Adipocyte (in vitro differentiated cells): ENCODE data around the gene AAGAB.
A peak's percentile ranks its signal among the peaks of the same experiment; 100 is the strongest.

ENCODE experiments used
- DNase-seq: peaks from one replicate; pipeline ENCODE4 v3.0.0-alpha.2; 2015; ENCODE audit warnings: low read depth
- H3K27me3 ChIP-seq: replicated peaks from 2 replicates; pipeline ENCODE4 v1.7.0; 2013; ENCODE audit warnings: mild to moderate bottlenecking, low read length, moderate library complexity; ENCODE audit not compliant: control insufficient read depth, insufficient read depth
- H3K36me3 ChIP-seq: 2 replicates; pipeline ENCODE4 v1.7.0; 2013; ENCODE audit warnings: low read length, mild to moderate bottlenecking, moderate library complexity; ENCODE audit not compliant: control insufficient read depth, insufficient read depth, severe bottlenecking
- H3K4me1 ChIP-seq: 2 replicates; pipeline ENCODE4 v1.7.0; 2013; ENCODE audit warnings: mild to moderate bottlenecking, low read length, moderate library complexity; ENCODE audit not compliant: control insufficient read depth, insufficient read depth
- H3K4me3 ChIP-seq: 2 replicates; pipeline ENCODE4 v1.7.0; 2013; ENCODE audit warnings: mild to moderate bottlenecking, low read length, moderate library complexity
- H3K9ac ChIP-seq: 2 replicates; pipeline ENCODE4 v1.7.0; 2013; ENCODE audit warnings: mild to moderate bottlenecking, low read length, moderate library complexity
- H3K9me3 ChIP-seq: 2 replicates; pipeline ENCODE4 v1.7.0; 2013; ENCODE audit warnings: mild to moderate bottlenecking, low read length, moderate library complexity; ENCODE audit not compliant: control insufficient read depth

Gene AAGAB

GRCh38 chr15:67185621-67186225 is 68.7 kb downstream of the AAGAB start:
- no peak overlapping the region for H3K9ac ChIP-seq
- no peak overlapping the region for H3K4me3 ChIP-seq
- H3K9me3 ChIP-seq = no peaks in the 10 kb centered on the region
- H3K36me3 ChIP-seq = peaks cover 38% of the 10 kb centered on the region
- no peak for DNase-seq
- H3K4me1 ChIP-seq = peaks cover 65% of the 10 kb centered on the region
- no peaks in the 10 kb centered on the region for H3K27me3 ChIP-seq

- Histone ChIP-seq H3K9me3 (no peaks in the 10 kb centered on the region), H3K9ac (no peak overlapping the region), H3K36me3 (peaks cover 37% of the 10 kb centered on the region), H3K27me3 (no peaks in the 10 kb centered on the region), H3K4me3 (no peak overlapping the region), H3K4me1 (peaks cover 63% of the 10 kb centered on the region)
- no peak for DNase-seq
Measured at GRCh38 chr15:67185051-67185450, 69.4 kb downstream of the AAGAB start.

GRCh38 chr15:67184208-67184925 is 70.1 kb downstream of the AAGAB start:
- Histone ChIP-seq H3K9ac (peak overlapping the region; percentile 41), H3K36me3 (peaks cover 44% of the 10 kb centered on the region)

GRCh38 chr15:67183443-67184169 is 70.9 kb downstream of the AAGAB start:
- Histone ChIP-seq H3K4me1 (peaks cover 54% of the 10 kb centered on the region), H3K9ac (peak overlapping the region; percentile 41), H3K9me3 (no peaks in the 10 kb centered on the region), H3K27me3 (no peaks in the 10 kb centered on the region), H3K4me3 (no peak overlapping the region), H3K36me3 (peaks cover 46% of the 10 kb centered on the region)
- DNase-seq = peak; percentile 92

More at GRCh38 chr15:67184208-67184925, 70.1 kb downstream of the AAGAB start:
- DNase-seq = no peak
- Histone ChIP-seq H3K4me3 (no peak overlapping the region), H3K4me1 (peaks cover 56% of the 10 kb centered on the region), H3K27me3 (no peaks in the 10 kb centered on the region), H3K9me3 (no peaks in the 10 kb centered on the region)

- no peak for DNase-seq
- H3K9me3 ChIP-seq = no peaks in the 10 kb centered on the region
- no peaks in the 10 kb centered on the region for H3K27me3 ChIP-seq
- H3K36me3 ChIP-seq = peaks cover 38% of the 10 kb centered on the region
- H3K4me3 ChIP-seq = no peak overlapping the region
- no peak overlapping the region for H3K9ac ChIP-seq
- H3K4me1 ChIP-seq = peaks cover 55% of the 10 kb centered on the region
Measured at GRCh38 chr15:67181221-67181639, 73.2 kb downstream of the AAGAB start.

GRCh38 chr15:67180514-67181191 is 73.8 kb downstream of the AAGAB start:
- H3K27me3 ChIP-seq = no peaks in the 10 kb centered on the region
- peaks cover 42% of the 10 kb centered on the region for H3K36me3 ChIP-seq
- no peak overlapping the region for H3K4me3 ChIP-seq
- peaks cover 55% of the 10 kb centered on the region for H3K4me1 ChIP-seq
- H3K9me3 ChIP-seq = no peaks in the 10 kb centered on the region
- H3K9ac ChIP-seq = no peak overlapping the region
- no peak for DNase-seq

GRCh38 chr15:67180035-67180434 is 74.4 kb downstream of the AAGAB start:
- H3K36me3 ChIP-seq = peaks cover 40% of the 10 kb centered on the region
- no peak for DNase-seq

GRCh38 chr15:67179411-67179995 is 75.0 kb downstream of the AAGAB start:
- Histone ChIP-seq H3K4me1 (peaks cover 56% of the 10 kb centered on the region), H3K4me3 (no peak overlapping the region), H3K36me3 (peaks cover 40% of the 10 kb centered on the region), H3K27me3 (no peaks in the 10 kb centered on the region), H3K9me3 (no peaks in the 10 kb centered on the region), H3K9ac (no peak overlapping the region)
- DNase-seq = no peak

More at GRCh38 chr15:67180035-67180434, 74.4 kb downstream of the AAGAB start:
- Histone ChIP-seq H3K4me1 (peaks cover 56% of the 10 kb centered on the region), H3K9me3 (no peaks in the 10 kb centered on the region), H3K9ac (no peak overlapping the region), H3K27me3 (no peaks in the 10 kb centered on the region), H3K4me3 (no peak overlapping the region)

GRCh38 chr15:67178569-67179210 is 75.8 kb downstream of the AAGAB start:
- no peaks in the 10 kb centered on the region for H3K27me3 ChIP-seq
- H3K36me3 ChIP-seq = peaks cover 41% of the 10 kb centered on the region
- no peaks in the 10 kb centered on the region for H3K9me3 ChIP-seq
- H3K4me3 ChIP-seq = no peak overlapping the region
- peak overlapping the region; percentile 19 for H3K9ac ChIP-seq
- peaks cover 48% of the 10 kb centered on the region for H3K4me1 ChIP-seq
- DNase-seq = peak; percentile 92

GRCh38 chr15:67177752-67178151 is 76.7 kb downstream of the AAGAB start:
- Histone ChIP-seq H3K36me3 (peaks cover 49% of the 10 kb centered on the region), H3K27me3 (no peaks in the 10 kb centered on the region), H3K4me1 (peaks cover 41% of the 10 kb centered on the region), H3K9me3 (no peaks in the 10 kb centered on the region), H3K4me3 (no peak overlapping the region), H3K9ac (peak overlapping the region; percentile 19)
- DNase-seq = peak; percentile 32
